K562 (cell line): ENCODE data around the gene NUBPL.

Experiments
- ARID3A ChIP-seq: IDR thresholded peaks from 2 replicates; pipeline ENCODE4 v1.6.1; 2012; ENCODE audit warnings: low read depth, low read length, improper control_type of control experiment, borderline replicate concordance
- ATF3 ChIP-seq, 2 experiments: fragments of 450-650 bp in 1 of 2; sonication (generic) in 1 of 2; formaldehyde crosslinking in 1 of 2; IDR thresholded peaks in 1 of 2; conservative IDR thresholded peaks in 1 of 2; 2 replicates each; pipeline versions ENCODE4 v1.6.1 to v1.8.1; 2016 to 2023; ENCODE audit warnings: mild to moderate bottlenecking in 2 of 2, moderate library complexity in 2 of 2, inconsistent platforms in 1 of 2, missing genetic modification reagents in 1 of 2
- BDP1 ChIP-seq: IDR thresholded peaks from 3 replicates; pipeline ENCODE4 v1.6.1; 2011; ENCODE audit not compliant: insufficient read length, insufficient read depth
- CEBPB ChIP-seq: fragments of 450-650 bp; IDR thresholded peaks from 2 replicates; pipeline ENCODE4 v1.6.1; 2016; ENCODE audit warnings: missing genetic modification characterization, missing compliant biosample characterization
- CTCF ChIP-seq, 3 experiments: IDR thresholded peaks in 2 of 3; conservative IDR thresholded peaks in 1 of 3; 2 replicates each; pipeline ENCODE4 v1.5.1; 2011 to 2012; ENCODE audit warnings: low read length in 3 of 3, mild to moderate bottlenecking in 3 of 3, control low read depth in 2 of 3, improper control_type of control experiment in 1 of 3, inconsistent platforms in 1 of 3, low read depth in 1 of 3, mixed read lengths in 1 of 3, moderate library complexity in 1 of 3; ENCODE audit not compliant: insufficient read depth in 2 of 3
- FOS ChIP-seq: IDR thresholded peaks from 3 replicates; pipeline ENCODE4 v1.6.1; 2011; ENCODE audit not compliant: insufficient read length; ENCODE audit errors: extremely low read depth
- KLF6 ChIP-seq: fragments of 250-450 bp; sonication (Bioruptor Pico); IDR thresholded peaks from 2 replicates; pipeline ENCODE4 v1.4.0; 2020; ENCODE audit warnings: mild to moderate bottlenecking, moderate library complexity, borderline replicate concordance
- MTA2 ChIP-seq: fragments of 450-650 bp; IDR thresholded peaks from 2 replicates; pipeline ENCODE4 v1.6.1; 2016; ENCODE audit warnings: low read depth
- NCOR1 ChIP-seq: fragments of 450-650 bp; IDR thresholded peaks from 2 replicates; pipeline ENCODE4 v1.6.1; 2016; ENCODE audit warnings: mild to moderate bottlenecking, moderate library complexity
- RAD21 ChIP-seq, 2 experiments: fragments of 250-450 bp in 1 of 2; fragments of 450-650 bp in 1 of 2; sonication (Bioruptor Pico) in 1 of 2; formaldehyde crosslinking in 1 of 2; IDR thresholded peaks in 1 of 2; conservative IDR thresholded peaks in 1 of 2; 2 replicates each; pipeline versions ENCODE4 v1.4.0 to v1.8.0; 2020 to 2022; ENCODE audit warnings: mild to moderate bottlenecking in 2 of 2, moderate library complexity in 1 of 2
- SRSF1 ChIP-seq: fragments of 200-400 bp; formaldehyde crosslinking; IDR thresholded peaks from 2 replicates; pipeline ENCODE4 v1.6.1; 2017; ENCODE audit warnings: mild to moderate bottlenecking, low read depth, low read length, moderate library complexity
- TAF1 ChIP-seq: IDR thresholded peaks from 2 replicates; pipeline ENCODE4 v1.6.1; 2011; ENCODE audit warnings: mild to moderate bottlenecking, low read length, moderate library complexity; ENCODE audit not compliant: insufficient read depth, control insufficient read depth, severe bottlenecking; ENCODE audit errors: extremely low read depth
- ZNF644 ChIP-seq: fragments of 200-800 bp; sonication (Bioruptor generic); IDR thresholded peaks from 2 replicates; pipeline ENCODE4 v1.6.1; 2016; ENCODE audit warnings: low read depth, missing genetic modification characterization, missing compliant biosample characterization
- TF ChIP-seq, protein P1 (sequence below): fragments of 450-650 bp; IDR thresholded peaks from 2 replicates; pipeline ENCODE4 v1.6.1; 2016; ENCODE audit warnings: borderline replicate concordance

DNA sequence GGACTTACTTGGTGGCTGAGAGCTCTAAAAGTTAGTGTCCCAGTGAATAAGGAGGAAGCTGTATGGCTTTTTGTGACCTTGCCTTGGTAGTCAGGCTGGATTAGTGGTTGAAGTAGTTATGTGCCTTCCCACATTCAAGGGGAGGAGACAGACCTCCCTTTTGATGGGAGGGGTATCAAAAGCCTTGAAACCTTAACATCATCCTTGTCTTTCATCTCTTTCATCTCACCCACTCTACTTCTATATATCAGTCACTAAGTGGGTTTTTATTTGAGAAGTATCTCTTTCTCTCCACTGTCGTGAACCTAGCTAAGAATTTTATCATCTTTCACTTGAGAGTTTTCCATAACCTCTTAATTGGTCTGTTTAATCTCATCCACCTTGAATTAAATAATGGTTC, 15.7 kb downstream of the NUBPL start:
- TF ChIP-seq RAD21 (CRISPR knock-in tag; conservative IDR thresholded peaks at IDR 0.05 in 1 of 2, IDR thresholded peaks at IDR 0.05 in 1 of 2) (no peak), TAF1 (no peak), SRSF1 (no peak), ZNF644 (tag) (no peak), FOS (no peak), CTCF (IDR thresholded peaks at IDR 0.05 in 2 of 3, conservative IDR thresholded peaks at IDR 0.05 in 1 of 3; ENCODE audit: insufficient read depth in 2 of 3, low read depth in 1 of 3, low read length in 3 of 3) (no peak), BDP1 (no peak), CEBPB (tag) (no peak), ARID3A (no peak), MTA2 (no peak), NCOR1 (no peak), ATF3 (IDR thresholded peaks at IDR 0.05) (no peak), ATF3 (CRISPR knock-in tag; conservative IDR thresholded peaks at IDR 0.05) (no peak), KLF6 (CRISPR knock-in tag) (no peak)
- TF ChIP-seq, protein P1, sequence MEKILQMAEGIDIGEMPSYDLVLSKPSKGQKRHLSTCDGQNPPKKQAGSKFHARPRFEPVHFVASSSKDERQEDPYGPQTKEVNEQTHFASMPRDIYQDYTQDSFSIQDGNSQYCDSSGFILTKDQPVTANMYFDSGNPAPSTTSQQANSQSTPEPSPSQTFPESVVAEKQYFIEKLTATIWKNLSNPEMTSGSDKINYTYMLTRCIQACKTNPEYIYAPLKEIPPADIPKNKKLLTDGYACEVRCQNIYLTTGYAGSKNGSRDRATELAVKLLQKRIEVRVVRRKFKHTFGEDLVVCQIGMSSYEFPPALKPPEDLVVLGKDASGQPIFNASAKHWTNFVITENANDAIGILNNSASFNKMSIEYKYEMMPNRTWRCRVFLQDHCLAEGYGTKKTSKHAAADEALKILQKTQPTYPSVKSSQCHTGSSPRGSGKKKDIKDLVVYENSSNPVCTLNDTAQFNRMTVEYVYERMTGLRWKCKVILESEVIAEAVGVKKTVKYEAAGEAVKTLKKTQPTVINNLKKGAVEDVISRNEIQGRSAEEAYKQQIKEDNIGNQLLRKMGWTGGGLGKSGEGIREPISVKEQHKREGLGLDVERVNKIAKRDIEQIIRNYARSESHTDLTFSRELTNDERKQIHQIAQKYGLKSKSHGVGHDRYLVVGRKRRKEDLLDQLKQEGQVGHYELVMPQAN: no peak
